Mucosa of gallbladder (tissue), 1 donor: ENCODE measurements around the gene CHST11. TPM values are rescaled to one million over a fixed set of nuclear protein-coding genes. Genes with fewer than 3 reads are reported as not detected.
"Not testable (repeated sequence)": the region's sequence is repeated elsewhere in the genome, so short reads cannot be mapped to it uniquely, and the experiment has no call there.

Experiments used
- DNase-seq: peaks from one replicate; pipeline ENCODE4 v3.0.0-alpha.2; 2020; ENCODE audit warnings: low spot score
- total RNA-seq: library from RNA; stranded (reverse); gene quantifications from one replicate; pipeline ENCODE4 v1.2.1, GENCODE V29; 2021
- donor health status: DM: no; HTN: no; CAD: no.

CHST11 gene
- total RNA-seq, 1 donor from 2014 or later: 16.7 TPM

DNA sequence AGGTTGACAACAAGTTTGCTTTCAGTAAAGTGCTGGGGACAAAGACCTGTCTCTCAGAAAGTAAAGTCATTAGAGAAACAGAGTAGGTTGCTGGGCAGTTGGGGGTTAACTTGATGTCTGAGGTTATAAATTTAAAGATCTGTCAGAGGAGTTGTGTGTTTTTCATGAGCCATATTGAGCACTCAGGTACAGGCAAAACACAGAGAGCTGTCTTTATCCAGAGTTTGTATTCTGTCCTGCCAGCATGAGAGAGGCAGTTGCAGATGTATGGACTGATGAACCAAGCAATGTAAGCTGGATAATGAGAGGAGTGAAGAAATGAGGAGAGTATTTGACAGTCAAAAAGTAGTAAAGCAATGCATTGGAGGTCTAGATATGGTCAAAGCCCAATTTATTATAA lies 344.7 kb downstream of the CHST11 start:
- DNase-seq: no peak

DNA sequence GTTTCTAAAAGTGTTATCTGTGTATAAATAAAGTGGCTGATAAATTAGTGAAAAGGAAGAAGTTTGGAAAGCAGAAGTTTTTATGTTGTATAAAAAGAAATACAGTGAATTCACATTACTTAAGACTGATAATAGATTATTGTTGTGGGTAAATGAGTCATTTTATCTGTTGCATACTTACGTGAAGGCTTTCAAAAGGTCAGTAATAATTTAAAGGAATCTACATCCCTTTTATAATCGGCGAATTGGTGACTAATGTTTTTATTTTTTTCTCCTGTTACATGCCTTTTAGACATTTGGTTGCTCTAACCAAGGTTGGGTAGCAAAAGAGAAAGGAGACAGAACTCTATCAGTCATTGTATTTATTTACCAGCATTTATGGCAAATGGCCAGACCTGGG lies 345.5 kb downstream of the CHST11 start:
- no peak for DNase-seq

DNA sequence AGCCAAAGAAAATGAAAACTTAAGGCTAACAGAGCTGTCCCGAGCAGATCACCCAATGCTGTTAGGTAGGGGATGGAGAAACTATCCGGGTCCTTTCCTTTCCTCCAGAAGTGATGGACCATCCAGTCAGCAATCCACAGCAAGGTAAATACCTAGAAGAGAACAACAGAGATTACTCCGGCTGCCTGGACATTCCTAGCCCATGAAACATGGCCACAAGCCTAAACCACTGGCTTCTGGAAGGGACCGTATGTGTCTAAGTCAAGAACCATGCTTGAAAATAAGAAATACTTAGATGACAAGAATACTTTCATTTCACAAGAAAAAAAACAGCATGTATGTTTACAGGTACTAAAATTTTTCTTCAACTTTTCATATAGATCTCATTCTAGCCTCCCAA lies 348.4 kb downstream of the CHST11 start:
- DNase-seq: no peak

DNA sequence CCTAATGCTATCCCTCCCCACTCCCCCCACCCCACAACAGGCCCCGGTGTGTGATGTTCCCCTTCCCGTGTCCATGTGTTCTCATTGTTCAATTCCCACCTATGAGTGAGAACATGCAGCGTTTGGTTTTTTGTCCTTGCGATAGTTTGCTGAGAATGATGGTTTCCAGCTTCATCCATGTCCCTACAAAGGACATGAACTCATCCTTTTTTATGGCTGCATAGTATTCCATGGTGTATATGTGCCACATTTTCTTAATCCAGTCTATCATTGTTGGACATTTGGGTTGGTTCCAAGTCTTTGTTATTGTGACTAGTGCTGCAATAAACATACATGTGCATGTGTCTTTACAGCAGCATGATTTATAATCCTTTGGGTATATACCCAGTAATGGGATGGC lies 349.4 kb downstream of the CHST11 start:
- DNase-seq: not testable (repeated sequence)

DNA sequence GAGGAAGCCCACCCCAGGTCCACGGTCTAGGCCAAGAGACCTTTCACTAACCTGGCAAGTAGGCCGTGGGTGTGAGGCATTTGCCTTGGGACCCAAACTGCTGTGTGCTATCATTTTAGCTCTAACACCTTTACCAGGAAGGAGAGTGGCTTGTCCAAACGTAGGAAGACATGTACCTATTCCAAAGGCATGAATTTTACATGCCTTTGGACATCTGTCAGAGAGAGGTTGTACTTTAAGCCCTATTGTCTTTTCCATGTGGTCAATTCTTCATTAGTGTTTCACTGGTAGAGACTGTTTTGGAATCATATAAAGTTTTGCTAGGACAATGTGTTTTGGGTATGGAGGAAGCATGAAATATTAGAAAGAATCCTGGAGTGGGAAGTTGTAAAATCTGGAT lies 352.5 kb downstream of the CHST11 start:
- no peak for DNase-seq

DNA sequence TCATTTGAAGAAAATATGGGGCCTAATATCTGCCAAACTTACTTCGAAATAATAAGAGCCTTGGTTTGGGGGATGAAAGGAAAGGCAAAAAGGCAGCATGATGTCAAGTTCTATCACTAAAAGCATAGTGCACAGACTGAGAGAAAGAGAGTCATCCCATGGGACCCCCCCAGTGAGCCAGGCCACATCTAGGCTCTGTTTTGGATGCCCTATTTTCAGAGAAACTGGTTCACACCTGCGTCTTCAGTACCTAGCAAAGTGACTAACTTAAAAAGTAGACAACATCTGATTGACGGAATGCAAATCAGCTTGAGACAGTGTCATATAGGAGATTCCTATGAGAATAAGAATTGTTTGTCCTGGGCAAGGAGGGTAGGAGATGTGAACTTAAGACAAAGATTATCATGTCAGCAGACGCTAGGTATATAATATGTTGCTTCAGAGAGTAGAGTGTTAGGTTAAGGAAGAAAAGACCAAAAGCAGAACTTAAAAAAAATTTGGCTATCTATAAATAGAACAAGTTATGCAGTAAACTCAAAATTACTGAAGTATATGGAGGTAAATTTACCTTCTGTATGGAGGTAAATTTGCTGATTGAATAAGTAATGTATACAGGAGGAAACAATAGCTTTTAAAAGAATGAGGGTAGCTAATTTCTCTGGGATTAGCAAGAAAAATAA lies 353.1 kb downstream of the CHST11 start:
- no peak for DNase-seq

Other genes with a start within 250 kb of the CHST11 start
- 139 TPM for gene TXNRD1, start 241.2 kb upstream of the CHST11 start, total RNA-seq
- gene EID3, start 153.2 kb upstream of the CHST11 start, total RNA-seq: 3.9 TPM